PC-9 (cell line): ENCODE data around the gene ASIC1. TPM values are rescaled to one million over a fixed set of nuclear protein-coding genes. Genes with fewer than 3 reads are reported as not detected.

Source experiments
- BruUV-seq: library from RNA; stranded (reverse); fragments of 400-500 nt; replicated peaks from 2 replicates; lab custom pipeline; 2021; lab: Mats Ljungman, UMichigan
- CTCF ChIA-PET: fragments of 300-600 bp; sonication (Branson Sonifier 250); formaldehyde crosslinking; loops from one replicate; lab custom pipeline; 2022; ENCODE audit warnings: antibody characterized with exemption; lab: Charles Lee
- POLR2A ChIA-PET: fragments of 300-600 bp; sonication (Branson Sonifier 250); formaldehyde crosslinking; loops from one replicate; lab custom pipeline; 2022; ENCODE audit warnings: antibody characterized with exemption; ENCODE audit not compliant: unreplicated experiment; lab: Charles Lee
- DNase-seq, 2 experiments: peaks; one replicate each; pipeline versions ENCODE4 v3.0.0 to v3.0.0-alpha.2; 2015 to 2022; ENCODE audit warnings: mixed read lengths in 1 of 2
- H2AFZ ChIP-seq: fragments of 200-600 bp; sonication (generic); 2 replicates; pipeline ENCODE4 v1.8.1; 2017; ENCODE audit warnings: antibody characterized with exemption
- H3F3A ChIP-seq: fragments of 200-600 bp; sonication (generic); 2 replicates; pipeline ENCODE4 v1.8.1; 2017; ENCODE audit warnings: antibody characterized with exemption, mild to moderate bottlenecking, low read depth; ENCODE audit not compliant: insufficient read depth
- H3K27ac ChIP-seq: fragments of 200-600 bp; sonication (generic); 2 replicates; pipeline ENCODE4 v1.6.1; 2016; ENCODE audit warnings: mixed run types
- H3K27me3 ChIP-seq: fragments of 200-600 bp; sonication (generic); 2 replicates; pipeline ENCODE4 v1.6.1; 2016; ENCODE audit warnings: low read depth, mixed run types; ENCODE audit not compliant: insufficient read depth
- H3K36me3 ChIP-seq: fragments of 200-600 bp; sonication (generic); 2 replicates; pipeline ENCODE4 v1.6.1; 2016; ENCODE audit warnings: low read depth, mixed run types
- H3K4me1 ChIP-seq: fragments of 200-600 bp; sonication (generic); replicated peaks from 2 replicates; pipeline ENCODE4 v1.6.1; 2016; ENCODE audit warnings: mixed run types; ENCODE audit not compliant: insufficient read depth
- H3K4me2 ChIP-seq: fragments of 200-600 bp; sonication (generic); 2 replicates; pipeline ENCODE4 v1.6.1; 2017; ENCODE audit warnings: mixed run types
- H3K4me3 ChIP-seq: fragments of 200-600 bp; sonication (generic); 2 replicates; pipeline ENCODE4 v1.6.1; 2016; ENCODE audit warnings: mixed run types
- H3K79me2 ChIP-seq: fragments of 200-600 bp; sonication (generic); 2 replicates; pipeline ENCODE4 v1.6.1; 2017; ENCODE audit warnings: low read depth, mixed run types
- H3K9me2 ChIP-seq: fragments of 200-600 bp; sonication (generic); 2 replicates; pipeline ENCODE4 v1.8.1; 2017; ENCODE audit warnings: mild to moderate bottlenecking; ENCODE audit not compliant: insufficient read depth
- H3K9me3 ChIP-seq: fragments of 200-600 bp; sonication (generic); 2 replicates; pipeline ENCODE4 v1.8.1; 2016; ENCODE audit warnings: low read depth; ENCODE audit not compliant: insufficient read depth
- H4K20me1 ChIP-seq: fragments of 200-600 bp; sonication (generic); 2 replicates; pipeline ENCODE4 v1.8.1; 2017; ENCODE audit not compliant: insufficient read depth
- CTCF ChIP-seq: fragments of 200-600 bp; sonication (generic); conservative IDR thresholded peaks from 2 replicates; pipeline ENCODE4 v1.6.1; 2017; ENCODE audit warnings: mixed run types, antibody characterized with exemption, mild to moderate bottlenecking, moderate library complexity
- EZH2 ChIP-seq: fragments of 200-600 bp; sonication (generic); IDR thresholded peaks from 2 replicates; pipeline ENCODE4 v1.8.0; 2017; ENCODE audit warnings: antibody characterized with exemption, low read depth
- intact Hi-C: fragments of 100-400 bp; cut with micrococcal nuclease; formaldehyde crosslinking; loops from one replicate; pipeline ENCODE4 v1.10.0; 2022; ENCODE audit not compliant: unreplicated experiment
- total RNA-seq: library from RNA; stranded (reverse); gene quantifications from 2 replicates; pipeline ENCODE4 v1.2.3, GENCODE V29; 2021

The ASIC1 gene
- total RNA-seq, 1 experiment from 2014 or later, result 3.5 TPM

GRCh38 chr12:50039151-50039835 lies 18.1 kb upstream of the ASIC1 start:
- Histone ChIP-seq H3K27me3 (no peaks in the 10 kb centered on the region), H3F3A (no peaks in the 10 kb centered on the region), H3K9me3 (no peaks in the 10 kb centered on the region), H3K27ac (no peak overlapping the region), H3K9me2 (no peaks in the 10 kb centered on the region), H3K79me2 (no peaks in the 10 kb centered on the region), H3K36me3 (no peaks in the 10 kb centered on the region), H3K4me1 (no peaks in the 10 kb centered on the region), H3K4me2 (no peak overlapping the region), H3K4me3 (no peak overlapping the region), H2AFZ (no peak overlapping the region), H4K20me1 (no peaks in the 10 kb centered on the region)
- ChIA-PET POLR2A (no interaction called here), CTCF (interaction anchor here (0.5 to 1.8 kb wide), 7 partner anchors 12 to 372 kb away, joined by 3 to 8 read pairs (median 6); partner anchors contain the start of gene BCDIN3D)
- BruUV-seq, result no TSS peak
- TF ChIP-seq EZH2, result no peak
- peak; percentile 94 for TF ChIP-seq CTCF
- intact Hi-C loops, result loop anchor here (1.0 kb wide), 1 partner anchor 31 kb away; no protein-coding TSS in a partner anchor
- peak; percentile 46 to 64 for DNase-seq

- Histone ChIP-seq H3K9me2 (no peaks in the 10 kb centered on the region), H3K36me3 (no peaks in the 10 kb centered on the region), H3K9me3 (no peaks in the 10 kb centered on the region), H2AFZ (no peak overlapping the region), H3K27me3 (no peaks in the 10 kb centered on the region), H4K20me1 (no peaks in the 10 kb centered on the region), H3K79me2 (no peaks in the 10 kb centered on the region), H3K27ac (no peak overlapping the region), H3K4me1 (no peaks in the 10 kb centered on the region), H3K4me2 (no peak overlapping the region), H3F3A (no peaks in the 10 kb centered on the region), H3K4me3 (no peak overlapping the region)
- ChIA-PET POLR2A (no interaction called here), CTCF (no interaction called here)
- no peak for DNase-seq
- no TSS peak for BruUV-seq
- intact Hi-C loops, result no loop called here
- no peak for TF ChIP-seq EZH2
- TF ChIP-seq CTCF, result no peak
Measured at GRCh38 chr12:50040657-50041056, 16.7 kb upstream of the ASIC1 start.

- Histone ChIP-seq H3K27me3 (no peaks in the 10 kb centered on the region), H3K79me2 (no peaks in the 10 kb centered on the region), H3K27ac (no peak overlapping the region), H3K4me1 (no peaks in the 10 kb centered on the region), H3F3A (no peaks in the 10 kb centered on the region), H3K9me3 (no peaks in the 10 kb centered on the region), H3K9me2 (no peaks in the 10 kb centered on the region), H3K36me3 (no peaks in the 10 kb centered on the region), H3K4me2 (no peak overlapping the region), H3K4me3 (no peak overlapping the region), H2AFZ (no peak overlapping the region), H4K20me1 (no peaks in the 10 kb centered on the region)
- no peak for DNase-seq
- intact Hi-C loops, result no loop called here
- TF ChIP-seq EZH2 (no peak), CTCF (no peak)
- no TSS peak for BruUV-seq
- ChIA-PET POLR2A (no interaction called here), CTCF (no interaction called here)
Measured at GRCh38 chr12:50041062-50041860, 16.1 kb upstream of the ASIC1 start.
